T-helper 1 cell (primary cell): ENCODE data around the gene AQP12A.
"Not testable (repeated sequence)": the region's sequence is repeated elsewhere in the genome, so short reads cannot be mapped to it uniquely, and the experiment has no call there.

ENCODE experiments used
- DNase-seq, 5 donors: peaks; one replicate each; pipeline ENCODE4 v3.0.0-alpha.2; 2012 to 2020

AQP12A gene

DNA sequence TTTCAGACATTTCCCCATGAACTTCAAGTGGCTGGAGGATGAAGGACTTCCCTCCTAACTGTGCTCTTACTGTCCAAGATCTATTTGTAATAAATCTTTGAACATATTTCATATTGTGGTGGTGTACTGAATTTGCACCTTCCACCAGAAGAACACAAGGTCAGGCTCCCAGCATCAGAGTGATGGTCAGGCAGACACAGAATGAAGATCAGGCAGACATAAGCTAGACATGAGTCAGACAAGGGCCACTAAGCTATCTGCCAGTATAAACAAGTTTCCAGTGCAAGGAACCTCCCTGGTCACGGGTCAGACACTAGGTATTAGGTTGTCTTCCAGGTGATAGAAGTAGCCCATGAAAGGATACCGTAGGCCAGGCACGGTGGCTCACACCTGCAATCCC lies 29.0 kb upstream of the AQP12A start:
- DNase-seq, result no peak

DNA sequence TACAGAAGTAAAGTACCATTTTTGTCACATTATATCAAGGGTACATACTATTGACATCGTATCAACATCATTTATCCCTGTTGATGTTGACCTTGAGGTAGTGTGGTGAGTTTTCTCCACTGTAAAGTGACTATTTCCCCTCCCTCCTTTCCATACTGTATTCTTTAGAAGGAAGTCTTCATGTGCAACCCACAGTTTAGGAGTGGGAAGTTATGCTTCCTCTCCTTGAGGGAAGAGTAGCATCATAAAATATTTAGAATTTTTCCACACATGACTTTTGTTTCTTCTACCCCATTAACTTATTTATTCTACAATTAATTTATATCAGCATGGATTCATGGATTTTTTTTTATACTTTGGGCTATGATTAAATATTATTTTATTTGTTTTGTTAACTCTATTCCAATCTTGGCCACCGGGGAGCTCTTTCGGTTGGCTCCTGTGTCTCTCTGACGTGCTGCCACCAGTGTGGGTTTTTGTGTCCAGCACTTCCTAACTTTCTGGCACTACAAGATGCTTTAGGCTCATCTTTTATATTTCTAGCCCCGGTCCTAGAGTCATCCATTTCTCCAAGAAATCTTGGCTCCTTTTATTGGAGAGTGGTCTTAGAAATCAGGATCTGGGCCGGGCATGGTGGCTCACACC lies 28.0 kb upstream of the AQP12A start:
- DNase-seq, result no peak

DNA sequence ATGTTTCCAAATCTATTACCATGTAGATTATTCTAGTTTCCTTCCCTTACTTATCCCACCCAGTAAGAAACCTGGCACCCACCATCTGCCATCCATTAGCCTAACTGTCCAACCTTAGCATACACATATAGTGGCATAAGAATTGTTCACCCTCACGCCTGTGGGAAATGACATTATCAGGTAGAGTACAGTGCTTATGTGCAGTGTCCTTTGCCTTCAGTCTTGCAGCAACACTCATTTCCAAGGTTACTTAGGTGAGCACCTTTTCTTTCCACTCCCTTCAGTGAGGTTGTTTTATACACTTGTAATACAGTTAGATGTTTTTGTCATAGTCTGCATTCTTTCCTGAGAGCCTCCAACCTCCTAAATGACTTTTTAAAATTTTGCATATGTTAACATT lies 27.0 kb upstream of the AQP12A start:
- DNase-seq, result no peak

DNA sequence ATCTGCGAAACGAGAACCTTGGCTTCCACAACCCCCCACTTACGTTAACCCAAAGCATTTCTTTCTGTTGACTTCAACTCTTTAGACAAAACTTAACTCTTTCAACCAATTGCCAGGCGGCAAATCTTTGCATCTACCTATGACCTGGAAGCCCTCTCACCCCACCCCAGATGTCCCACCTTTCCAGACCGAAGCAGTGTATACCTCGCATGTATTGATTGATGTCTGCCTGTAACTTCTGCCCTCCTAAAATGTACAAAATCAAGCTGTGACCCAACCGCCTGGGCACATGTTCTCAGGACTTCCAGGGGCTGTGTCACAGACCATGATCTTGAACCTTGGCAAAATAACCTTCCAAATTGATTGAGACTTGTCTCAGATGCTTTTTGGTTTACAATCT lies 21.3 kb upstream of the AQP12A start:
- DNase-seq, result no peak

DNA sequence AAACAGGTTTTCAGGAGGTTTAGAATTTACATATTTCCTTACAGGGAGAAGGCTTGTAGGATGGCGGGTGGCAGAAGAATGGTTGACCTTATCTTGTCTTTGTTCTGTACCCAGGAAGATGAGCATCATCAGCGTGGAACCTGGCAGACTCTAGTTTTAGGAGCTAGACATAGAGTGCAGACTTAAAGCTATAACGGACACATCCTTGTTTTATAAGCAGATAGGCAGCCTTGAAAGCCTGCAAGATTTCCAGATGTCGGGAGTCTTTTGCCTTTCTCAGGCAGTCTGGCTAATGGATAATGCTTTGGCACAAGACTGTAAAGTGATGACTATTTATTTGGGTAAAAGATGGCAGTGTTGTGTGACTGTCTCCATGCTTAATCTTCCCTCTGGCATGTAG lies 20.7 kb upstream of the AQP12A start:
- no peak for DNase-seq

DNA sequence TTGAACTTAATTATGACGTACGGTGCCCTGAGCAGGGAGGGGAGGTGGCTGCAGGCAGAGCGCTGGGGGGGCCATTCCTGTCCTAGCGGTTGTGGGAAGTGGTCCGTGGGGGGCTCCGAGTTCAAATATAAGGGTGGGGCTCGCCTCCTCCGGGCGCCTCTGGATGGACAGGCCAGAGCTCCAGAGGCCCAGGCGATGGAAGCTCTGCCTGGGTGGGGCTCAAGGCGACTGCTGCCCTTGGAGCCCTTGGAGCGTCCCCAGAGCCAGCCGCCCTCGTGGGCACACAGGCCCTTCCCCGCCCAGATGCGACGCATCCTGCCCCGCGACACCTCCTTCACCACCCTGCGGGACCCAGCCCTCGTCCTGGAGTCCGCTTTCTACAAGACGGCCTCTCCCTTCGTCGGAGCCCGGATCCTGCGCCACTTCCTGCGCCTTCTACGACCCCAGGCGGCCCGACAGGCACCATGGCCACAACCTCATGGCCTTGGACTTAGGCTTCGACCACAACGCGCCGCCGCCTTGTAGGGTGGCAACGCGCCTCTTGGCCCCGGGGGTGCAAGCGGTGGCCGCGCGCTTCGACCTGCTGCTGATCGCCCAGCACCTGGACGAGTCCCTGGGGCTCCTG lies 19.5 kb upstream of the AQP12A start:
- DNase-seq, result no peak

DNA sequence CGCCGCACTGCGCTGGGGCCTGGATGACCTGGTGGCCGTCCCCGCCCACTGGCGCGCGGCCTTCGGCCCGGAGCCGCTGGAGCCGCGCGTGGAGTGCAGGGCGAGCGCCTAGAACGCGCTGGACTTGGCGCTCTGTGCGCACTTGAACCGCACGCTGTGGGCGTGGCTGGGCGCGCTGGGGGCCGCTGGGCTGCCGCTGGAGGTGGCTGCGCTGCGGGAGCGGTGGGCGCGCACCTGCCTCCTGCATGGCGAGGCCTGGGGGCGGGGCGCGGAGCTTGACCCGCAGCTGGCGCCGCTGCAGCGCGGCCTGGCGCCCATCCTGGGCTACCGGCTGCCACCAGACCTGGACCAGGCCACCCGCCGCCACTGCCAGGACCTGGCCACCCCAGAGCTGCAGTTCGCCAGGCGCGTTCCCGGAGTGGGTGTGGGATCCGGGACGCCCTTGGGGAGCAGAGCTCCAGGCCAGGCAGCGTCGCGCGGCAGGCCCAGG lies 18.9 kb upstream of the AQP12A start:
- DNase-seq, result no peak

DNA sequence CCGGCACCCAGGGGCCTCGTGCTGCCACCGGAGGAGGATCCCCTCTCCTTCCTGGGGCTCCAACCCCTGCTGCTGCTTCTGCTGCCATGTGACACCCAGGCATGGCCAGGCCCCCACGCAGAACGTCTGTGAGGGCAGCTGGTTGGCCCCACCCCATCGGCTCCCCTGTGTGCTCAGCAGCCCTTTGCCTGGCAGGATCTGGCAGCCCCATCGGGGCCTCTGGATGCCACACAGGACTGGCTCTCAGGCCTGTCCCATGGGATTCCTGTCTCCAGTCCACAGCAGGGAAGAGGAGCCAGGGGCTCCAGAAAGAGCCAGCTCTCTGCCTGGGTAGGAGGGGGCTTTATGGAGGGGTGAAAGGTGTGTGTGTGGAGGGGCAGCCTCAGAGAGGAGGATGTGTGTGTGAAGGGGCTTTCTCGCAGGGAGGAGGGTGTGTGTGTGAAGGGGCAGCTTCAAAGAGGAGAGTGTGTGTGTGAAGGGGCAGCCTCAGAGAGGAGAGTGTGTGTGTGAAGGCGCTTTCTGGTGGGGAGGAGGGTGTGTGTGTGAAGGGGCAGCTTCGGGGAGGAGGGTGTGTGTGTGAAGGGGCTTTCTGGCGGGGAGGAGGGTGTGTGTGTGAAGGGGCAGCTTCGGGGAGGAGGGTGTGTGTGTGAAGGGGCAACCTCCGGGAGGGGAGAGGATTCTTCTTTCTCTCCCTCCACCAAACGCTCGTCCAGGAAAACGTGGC lies 17.0 kb upstream of the AQP12A start:
- DNase-seq, result not testable (repeated sequence)

DNA sequence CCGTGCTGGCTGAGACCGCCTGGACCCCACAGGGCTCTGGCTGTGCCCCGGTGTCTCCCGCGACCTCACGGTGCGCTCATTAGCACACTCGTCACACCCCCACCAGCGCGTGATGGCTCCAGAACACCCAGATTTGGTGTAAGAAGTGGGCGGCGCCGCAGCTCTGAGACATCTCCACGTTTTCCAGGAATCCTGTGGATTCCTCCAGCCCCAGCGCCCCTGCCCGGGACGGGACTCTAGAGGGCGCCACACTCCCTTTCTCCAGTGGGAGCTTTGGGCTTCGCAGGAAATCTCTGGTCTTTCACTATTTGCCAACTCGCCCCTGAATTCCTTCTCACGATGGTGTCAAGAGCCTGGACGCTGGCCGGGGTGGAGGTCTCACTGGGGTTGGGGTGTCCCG lies 16.3 kb upstream of the AQP12A start:
- not testable (repeated sequence) for DNase-seq

DNA sequence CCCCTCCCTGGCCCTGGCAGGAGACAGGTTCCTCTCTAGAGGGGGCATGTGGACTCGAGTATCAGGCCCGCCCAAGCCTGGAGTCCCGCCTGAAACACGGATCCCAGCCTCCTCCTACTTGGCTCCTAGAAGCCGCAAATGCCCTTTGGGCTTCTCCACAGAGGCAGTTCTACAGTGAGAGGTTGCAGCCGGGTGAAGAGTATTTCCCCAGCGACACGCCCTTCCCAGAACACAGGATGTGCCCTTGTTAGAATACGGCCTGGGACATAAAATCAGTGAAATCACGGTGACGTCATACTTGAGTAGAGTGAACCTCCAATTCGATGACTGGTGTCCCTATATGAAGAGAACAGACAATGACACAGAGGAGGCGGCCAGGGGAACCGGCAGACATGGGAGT lies 13.6 kb upstream of the AQP12A start:
- DNase-seq, result not testable (repeated sequence)

DNA sequence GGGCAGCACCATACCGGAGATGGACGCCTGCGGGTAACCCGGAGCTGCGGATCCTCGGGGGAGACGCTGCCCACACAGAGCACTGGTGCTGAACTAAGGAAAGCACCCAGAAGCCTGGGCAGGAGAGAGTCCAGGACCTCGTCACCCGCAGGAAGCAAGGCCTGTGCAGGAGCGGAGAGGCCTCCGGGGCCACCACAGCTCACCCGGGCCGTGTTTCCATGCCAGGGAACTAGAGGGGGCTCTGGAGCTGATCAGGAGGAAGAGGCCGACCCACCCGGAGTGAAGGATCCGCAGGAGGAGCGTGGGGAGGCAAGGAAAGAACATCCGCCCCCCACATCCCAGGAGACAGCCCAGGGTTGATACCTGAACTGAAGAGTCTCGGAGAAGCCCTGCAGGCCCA lies 12.8 kb upstream of the AQP12A start:
- not testable (repeated sequence) for DNase-seq

DNA sequence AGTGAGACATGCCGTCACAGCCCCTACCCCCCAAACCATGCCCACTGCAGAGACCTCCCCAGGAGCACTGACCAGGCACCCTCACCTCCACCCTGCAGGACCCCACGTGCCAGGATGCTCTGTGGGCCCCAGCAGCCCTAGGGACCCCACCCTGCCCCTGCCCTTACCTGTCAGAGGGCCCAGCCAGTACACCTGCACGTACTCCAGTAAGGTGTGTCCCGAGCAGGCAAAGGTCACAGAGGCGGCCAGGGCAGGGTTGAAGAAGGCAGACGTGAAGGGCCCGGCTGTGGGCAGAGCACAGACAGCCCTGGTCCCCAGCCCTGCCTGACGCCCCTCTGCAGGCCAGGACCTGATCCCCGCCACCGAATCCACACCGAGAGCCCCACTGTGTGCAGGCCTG lies 11.5 kb upstream of the AQP12A start:
- not testable (repeated sequence) for DNase-seq

DNA sequence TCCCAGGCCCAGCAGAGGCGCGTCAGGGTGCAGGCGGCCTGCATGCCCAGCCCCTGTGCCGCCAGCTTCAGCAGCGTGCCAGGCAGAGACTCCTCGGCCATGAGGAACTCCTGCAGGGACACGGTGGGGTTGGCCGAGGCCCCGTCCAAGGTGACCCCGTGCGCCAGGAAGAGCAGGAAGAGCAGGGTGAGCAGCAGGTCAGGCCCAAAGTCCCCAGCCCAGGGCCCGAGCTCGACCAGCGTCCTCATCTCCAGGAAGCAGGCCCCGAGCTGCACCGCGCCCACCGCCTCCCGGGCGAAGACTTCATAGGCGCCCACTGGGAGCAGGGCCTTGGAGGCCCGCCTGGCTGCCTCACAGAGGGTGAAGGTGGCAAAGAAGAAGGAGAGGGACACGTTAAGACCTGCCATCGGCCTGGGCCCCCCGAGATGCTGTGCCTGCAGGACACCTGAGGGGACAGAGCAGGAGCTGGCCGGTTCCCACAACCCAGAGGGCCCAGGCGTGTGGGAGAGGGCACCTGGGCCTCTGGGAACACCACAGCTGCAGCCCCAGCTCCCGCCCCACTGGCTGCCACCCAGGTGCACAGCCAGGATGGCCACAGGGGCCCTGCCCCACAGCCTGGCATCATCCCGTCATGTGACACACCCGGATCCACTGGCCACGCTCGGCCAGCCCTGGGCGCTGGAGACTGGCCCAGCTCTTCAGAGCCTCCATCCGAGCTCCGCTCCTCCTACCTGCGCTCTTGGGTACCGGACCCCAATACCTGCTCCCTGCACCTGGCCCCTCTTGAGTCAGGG lies 9.0 kb upstream of the AQP12A start, which contains the start of gene AQP12B:
AQP12B (minus strand) TSS at position 455 of the 794 bp plus-strand sequence; CDS start at position 407, 48 bp downstream.
- not testable (repeated sequence) for DNase-seq

DNA sequence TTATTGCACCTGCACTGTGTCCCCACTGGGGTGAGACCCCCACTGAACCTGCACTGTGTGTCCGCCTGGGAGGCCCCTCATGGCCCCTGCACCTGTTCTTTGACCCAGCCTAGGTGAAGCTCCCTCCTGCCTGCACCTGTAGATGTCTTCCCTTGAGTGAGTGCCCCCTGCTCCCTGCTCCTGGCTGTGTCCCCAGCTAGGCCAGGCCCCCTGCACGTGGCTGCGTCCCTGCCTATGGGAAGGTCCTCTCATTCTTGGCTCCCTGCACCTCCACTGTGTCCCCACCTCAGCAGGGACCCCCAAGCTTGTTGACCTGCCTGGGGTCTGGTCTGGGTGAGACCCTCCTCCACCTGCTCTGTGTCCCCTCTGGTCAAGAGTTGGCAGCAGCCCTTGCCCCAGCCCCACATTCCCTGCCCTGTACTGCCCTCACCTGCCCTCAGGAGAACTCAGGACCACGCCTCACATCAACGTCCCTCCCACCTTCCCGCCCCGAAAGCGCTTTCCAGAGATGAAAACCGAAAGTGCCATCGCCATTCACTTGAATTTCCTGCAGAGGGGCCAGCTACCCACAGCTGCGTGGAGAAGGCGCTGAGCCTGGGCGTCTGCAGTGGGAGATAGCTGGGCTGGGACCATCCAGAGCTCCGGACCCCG lies 8.2 kb upstream of the AQP12A start:
- not testable (repeated sequence) for DNase-seq

DNA sequence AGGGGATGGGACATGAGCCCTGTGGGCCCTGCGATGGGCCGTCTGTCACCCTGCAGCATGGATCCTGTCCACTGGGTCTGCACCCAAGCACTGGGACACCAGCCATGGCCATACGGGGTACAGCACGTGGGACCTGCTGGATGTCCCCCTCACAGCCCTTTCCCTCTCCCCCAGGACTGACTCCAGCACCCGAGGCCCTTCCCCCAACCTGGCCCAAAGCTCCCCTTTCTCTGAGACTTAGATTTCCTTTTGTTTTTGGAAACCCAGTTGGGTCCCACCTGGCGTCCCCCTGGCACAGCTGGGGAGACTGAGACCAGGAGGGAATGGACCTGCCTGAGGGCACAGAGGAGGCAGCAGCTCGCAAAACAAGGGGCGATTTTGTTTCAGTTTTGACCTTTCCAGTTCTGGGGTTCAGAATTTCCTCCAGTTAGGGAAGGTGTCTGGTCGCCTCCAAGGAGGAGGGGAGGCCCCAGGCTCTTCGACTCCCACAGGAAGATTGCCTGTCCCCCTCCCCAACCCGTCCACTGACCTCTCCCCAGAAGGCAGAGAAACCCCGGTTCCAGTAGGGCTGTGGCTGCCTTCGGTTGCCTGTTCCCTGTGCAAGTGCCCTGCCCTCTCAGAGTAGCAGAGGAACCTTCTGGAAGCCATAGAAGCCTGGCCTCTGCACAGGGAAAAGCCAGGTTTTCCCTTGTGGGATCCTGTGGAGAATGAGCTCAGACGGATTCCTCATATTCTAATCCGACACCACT lies 7.5 kb upstream of the AQP12A start:
- not testable (repeated sequence) for DNase-seq

DNA sequence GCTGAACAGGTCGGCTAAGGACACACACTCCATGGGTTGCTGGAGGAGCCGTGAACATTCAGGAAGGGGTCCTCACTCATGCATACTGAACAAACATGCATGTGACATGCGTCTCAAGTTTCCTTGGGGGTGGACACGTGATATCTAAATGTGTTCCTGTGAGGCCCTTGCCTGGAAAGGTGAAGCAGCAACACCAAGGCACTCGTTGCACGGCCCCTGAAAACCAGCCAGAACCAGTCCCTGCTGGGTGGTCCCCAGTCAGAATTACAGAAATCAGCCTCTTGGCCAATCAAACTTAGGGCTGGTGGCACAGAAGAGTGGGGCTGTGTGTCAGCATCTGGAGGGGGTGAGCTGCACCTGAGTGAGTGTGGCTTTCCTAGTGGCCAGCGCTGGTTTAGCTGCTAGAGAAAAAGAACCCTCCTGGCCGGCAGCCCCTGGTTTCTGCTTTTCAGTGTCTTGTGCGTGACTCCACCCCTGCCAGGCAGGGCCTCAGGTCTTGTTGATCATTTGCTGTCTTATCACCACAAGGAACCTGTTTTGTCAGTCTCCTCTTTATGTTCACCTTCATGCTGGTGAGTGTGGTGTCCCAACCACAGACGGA lies 5.8 kb upstream of the AQP12A start:
- no peak for DNase-seq

DNA sequence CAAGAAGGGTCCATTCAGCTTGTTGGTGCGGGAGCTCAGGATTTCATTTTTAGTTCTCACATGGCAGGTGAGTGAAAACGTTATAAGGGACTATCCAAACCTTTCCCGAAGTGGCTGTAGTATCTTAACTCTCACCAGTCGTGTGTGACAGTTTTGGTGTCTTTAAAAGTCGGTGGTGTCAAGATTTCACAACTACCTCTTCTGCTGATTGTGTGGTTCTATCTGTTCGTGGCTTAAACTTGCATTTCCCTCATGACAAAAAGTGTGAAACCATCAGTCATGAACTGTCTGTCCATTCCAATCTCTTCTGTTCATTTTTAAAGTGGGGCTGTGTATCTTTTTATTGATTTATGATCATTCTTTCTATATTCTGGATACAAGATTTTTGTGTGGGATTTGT lies 5.2 kb upstream of the AQP12A start:
- no peak for DNase-seq

DNA sequence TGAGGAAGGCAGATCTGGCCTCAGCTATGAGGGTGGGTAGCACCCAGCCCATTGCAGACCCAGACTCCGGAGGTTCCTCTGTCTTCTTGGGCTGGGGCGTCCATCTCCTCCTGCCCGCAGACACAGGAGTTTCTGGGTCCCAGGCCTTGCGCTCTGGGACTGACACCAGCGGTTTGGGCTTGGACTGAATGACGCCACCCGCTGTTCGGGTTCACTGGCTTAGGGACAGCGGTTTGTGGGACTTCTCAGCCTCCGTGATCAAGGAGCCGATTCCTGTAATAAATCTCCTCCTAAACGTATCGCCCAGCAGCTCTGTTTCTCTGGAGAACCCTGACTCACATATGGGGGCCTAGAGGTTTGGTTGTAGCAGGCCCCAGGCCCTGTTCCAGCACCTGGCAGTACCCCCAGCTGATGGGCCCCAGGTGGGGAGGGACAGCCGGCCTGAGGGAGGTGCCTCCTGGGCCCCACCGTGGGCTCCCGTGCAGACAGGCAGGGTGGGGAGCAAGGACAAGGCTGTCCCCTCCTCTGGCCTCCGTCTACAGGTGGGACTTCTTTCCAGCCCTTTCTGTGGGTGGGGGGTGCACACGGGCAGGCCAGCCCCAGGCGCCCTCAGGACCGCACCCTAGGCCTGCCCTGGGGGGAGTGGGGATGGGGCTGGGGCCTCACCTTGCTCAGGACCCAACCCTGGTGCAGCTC lies 4.5 kb upstream of the AQP12A start:
- no peak for DNase-seq

DNA sequence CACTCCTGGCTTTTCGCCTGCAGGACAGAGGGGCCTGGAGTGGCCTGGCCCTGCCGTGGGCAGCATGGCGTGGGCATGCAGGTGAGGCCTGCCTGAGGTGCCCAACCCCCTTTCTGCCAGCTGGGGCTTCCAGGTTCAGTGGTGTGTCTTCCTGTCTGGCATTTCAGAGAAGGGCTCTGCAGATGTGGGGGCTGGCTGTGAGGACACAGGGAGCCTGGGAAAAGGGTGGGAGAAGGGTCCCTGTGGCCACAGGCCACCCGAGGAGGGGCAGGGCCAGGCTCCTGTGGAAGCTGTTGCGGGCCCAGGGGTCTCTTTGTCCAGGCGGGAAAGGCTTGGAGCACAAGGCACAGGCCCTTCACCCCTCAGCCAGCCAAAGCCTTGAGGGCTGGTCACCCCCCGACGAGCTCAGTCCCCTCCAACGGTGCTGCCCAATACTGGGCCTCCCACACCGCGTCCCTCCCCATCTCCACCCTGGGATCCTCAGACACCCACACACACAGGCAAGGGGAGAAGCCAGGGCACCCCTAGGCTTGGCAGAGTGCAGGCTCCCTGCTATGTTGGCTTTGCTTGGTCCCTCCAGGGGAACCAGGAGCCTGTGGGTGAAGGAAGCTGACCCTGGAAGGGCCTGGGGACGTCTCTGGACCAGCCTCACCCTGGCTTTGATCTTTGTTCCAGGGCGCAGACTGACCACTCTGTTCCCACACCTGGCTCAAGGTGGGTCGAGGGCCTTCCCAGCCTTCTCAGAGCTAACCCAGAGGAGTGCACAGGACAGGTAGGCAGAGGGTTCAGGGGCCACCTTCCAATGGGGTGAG lies 3.7 kb upstream of the AQP12A start:
- DNase-seq, result no peak

DNA sequence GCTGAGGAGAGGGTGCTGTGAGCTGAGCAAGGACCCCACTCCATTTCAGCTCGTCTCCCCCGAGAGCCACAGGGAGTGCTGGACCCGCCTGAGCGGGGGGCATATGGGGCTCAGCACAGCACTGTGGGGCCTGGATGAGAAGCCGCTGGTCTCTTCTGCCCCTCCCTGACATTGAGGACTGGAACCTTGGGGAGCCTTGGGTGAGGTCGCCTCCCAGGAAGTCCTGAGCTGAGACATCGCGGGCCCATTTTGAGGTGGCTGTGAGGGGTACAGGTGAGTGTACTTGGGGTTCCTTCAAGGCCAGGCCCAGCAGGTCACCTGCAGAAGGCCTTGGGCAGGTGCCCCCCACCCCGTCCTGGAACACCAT lies 3.1 kb upstream of the AQP12A start:
- no peak for DNase-seq
